ENCODE measurements around the gene TSPAN3. TPM values are rescaled to one million over a fixed set of nuclear protein-coding genes. Genes with fewer than 3 reads are reported as not detected.

Gene TSPAN3
- total RNA-seq, 1 experiment from 2014 or later, result 84.9 TPM

- no peak for DNase-seq (ENCODE audit: low spot score)
- CTCF ChIA-PET, result no interaction called here
- Mint-ChIP-seq H3K36me3 (no peaks in the 10 kb centered on the region), H3K4me1 (peaks cover 5% of the 10 kb centered on the region), H3K27ac (no peak overlapping the region), H3K9me3 (peaks cover 3% of the 10 kb centered on the region; the same call in 1 of the 2 replicates), H3K4me3 (no peak overlapping the region), H3K27me3 (ENCODE audit: low read depth) (peaks cover 7% of the 10 kb centered on the region)
- POLR2A ChIA-PET, result no interaction called here
- TF ChIP-seq ZSCAN18 (CRISPR knock-in tag; IDR thresholded peaks at IDR 0.05) (no peak), ESRRA (CRISPR knock-in tag; IDR thresholded peaks at IDR 0.05; ENCODE audit: borderline replicate concordance) (no peak), ZNF671 (CRISPR knock-in tag; IDR thresholded peaks at IDR 0.05) (no peak), FOXJ3 (CRISPR knock-in tag; IDR thresholded peaks at IDR 0.05; ENCODE audit: borderline replicate concordance) (no peak), PRDM15 (CRISPR knock-in tag; IDR thresholded peaks at IDR 0.05) (no peak), MAX (CRISPR knock-in tag; IDR thresholded peaks at IDR 0.05) (no peak), NR3C1 (CRISPR knock-in tag; conservative IDR thresholded peaks at IDR 0.05; ENCODE audit: low read depth) (no peak), ARID4B (CRISPR knock-in tag; IDR thresholded peaks at IDR 0.05; ENCODE audit: borderline replicate concordance) (no peak), GRHL2 (CRISPR knock-in tag; IDR thresholded peaks at IDR 0.05; ENCODE audit: insufficient replicate concordance, severe bottlenecking) (no peak), ATF1 (CRISPR knock-in tag; IDR thresholded peaks at IDR 0.05) (no peak), E2F5 (CRISPR knock-in tag; IDR thresholded peaks at IDR 0.05) (no peak), NFE2L1 (CRISPR knock-in tag; IDR thresholded peaks at IDR 0.05) (no peak), CREB1 (CRISPR knock-in tag; IDR thresholded peaks at IDR 0.05) (no peak), PRRX2 (CRISPR knock-in tag; IDR thresholded peaks at IDR 0.05) (no peak), CBFB (CRISPR knock-in tag; IDR thresholded peaks at IDR 0.05; ENCODE audit: low read depth) (no peak), USF2 (CRISPR knock-in tag; IDR thresholded peaks at IDR 0.05) (no peak), SMAD4 (CRISPR knock-in tag; IDR thresholded peaks at IDR 0.05) (no peak), ZBTB21 (CRISPR knock-in tag; IDR thresholded peaks at IDR 0.05; ENCODE audit: borderline replicate concordance) (no peak)
- TF ChIP-seq, protein P1, sequence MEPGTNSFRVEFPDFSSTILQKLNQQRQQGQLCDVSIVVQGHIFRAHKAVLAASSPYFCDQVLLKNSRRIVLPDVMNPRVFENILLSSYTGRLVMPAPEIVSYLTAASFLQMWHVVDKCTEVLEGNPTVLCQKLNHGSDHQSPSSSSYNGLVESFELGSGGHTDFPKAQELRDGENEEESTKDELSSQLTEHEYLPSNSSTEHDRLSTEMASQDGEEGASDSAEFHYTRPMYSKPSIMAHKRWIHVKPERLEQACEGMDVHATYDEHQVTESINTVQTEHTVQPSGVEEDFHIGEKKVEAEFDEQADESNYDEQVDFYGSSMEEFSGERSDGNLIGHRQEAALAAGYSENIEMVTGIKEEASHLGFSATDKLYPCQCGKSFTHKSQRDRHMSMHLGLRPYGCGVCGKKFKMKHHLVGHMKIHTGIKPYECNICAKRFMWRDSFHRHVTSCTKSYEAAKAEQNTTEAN (CRISPR knock-in tag; IDR thresholded peaks at IDR 0.05), result no peak
- no peak for ATAC-seq
Observed at GRCh38 chr15:77076323-77076915, 5.5 kb upstream of the TSPAN3 start.

Measured in WTC11 (cell line).